NB4 (cell line): ENCODE results near the gene AFF1.

Experiments
- DNase-seq: peaks from one replicate; pipeline ENCODE4 v3.0.0; 2010; ENCODE audit warnings: low read depth
- H3K4me3 ChIP-seq: one replicate; pipeline ENCODE4 v1.5.1; 2011; ENCODE audit warnings: mild to moderate bottlenecking, low read depth, low read length, moderate library complexity
- MYC ChIP-seq: IDR thresholded peaks from 2 replicates; pipeline ENCODE4 v1.6.1; 2011; ENCODE audit warnings: low read depth, low read length
- POLR2A ChIP-seq: IDR thresholded peaks from 2 replicates; pipeline ENCODE4 v1.6.1; 2011; ENCODE audit warnings: mild to moderate bottlenecking; ENCODE audit not compliant: insufficient read length; ENCODE audit errors: extremely low read depth
- TF ChIP-seq, protein P1 (sequence below): IDR thresholded peaks from one replicate; pipeline ENCODE4 v1.5.1; 2012; ENCODE audit warnings: low read depth, low read length
- TF ChIP-seq, protein P2 (sequence below): IDR thresholded peaks from 2 replicates; pipeline ENCODE4 v1.6.1; 2011; ENCODE audit warnings: low read depth, low read length

The AFF1 gene

DNA sequence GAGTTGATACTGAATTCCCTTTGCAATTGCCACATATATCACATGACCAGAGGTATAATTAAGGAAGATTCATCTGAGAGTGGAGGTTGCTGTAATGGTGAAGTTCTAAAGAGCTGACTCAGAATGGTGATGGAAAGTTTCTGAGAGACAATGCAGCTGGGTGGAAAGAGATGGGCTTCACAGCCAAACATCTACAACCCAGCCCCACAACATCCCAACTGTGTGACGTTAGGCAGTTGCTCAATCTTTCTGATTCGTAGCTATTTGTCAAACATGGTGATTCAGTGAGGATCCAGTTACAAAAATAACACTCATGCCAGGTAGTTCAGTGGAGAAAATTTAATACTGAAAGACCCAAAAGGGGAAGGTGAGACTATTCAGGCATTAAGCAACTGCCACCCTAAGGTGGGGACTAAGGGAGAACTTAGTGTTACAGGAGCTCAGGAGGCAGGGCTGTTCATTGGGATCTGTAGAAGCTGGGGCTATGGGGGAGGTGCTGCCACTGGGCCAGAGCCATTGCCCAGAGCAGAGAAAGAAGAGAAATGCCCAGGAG, 6.9 kb upstream of the AFF1 start:
- DNase-seq = peak; percentile 62
- no peak overlapping the region for H3K4me3 ChIP-seq
- TF ChIP-seq, protein P1, sequence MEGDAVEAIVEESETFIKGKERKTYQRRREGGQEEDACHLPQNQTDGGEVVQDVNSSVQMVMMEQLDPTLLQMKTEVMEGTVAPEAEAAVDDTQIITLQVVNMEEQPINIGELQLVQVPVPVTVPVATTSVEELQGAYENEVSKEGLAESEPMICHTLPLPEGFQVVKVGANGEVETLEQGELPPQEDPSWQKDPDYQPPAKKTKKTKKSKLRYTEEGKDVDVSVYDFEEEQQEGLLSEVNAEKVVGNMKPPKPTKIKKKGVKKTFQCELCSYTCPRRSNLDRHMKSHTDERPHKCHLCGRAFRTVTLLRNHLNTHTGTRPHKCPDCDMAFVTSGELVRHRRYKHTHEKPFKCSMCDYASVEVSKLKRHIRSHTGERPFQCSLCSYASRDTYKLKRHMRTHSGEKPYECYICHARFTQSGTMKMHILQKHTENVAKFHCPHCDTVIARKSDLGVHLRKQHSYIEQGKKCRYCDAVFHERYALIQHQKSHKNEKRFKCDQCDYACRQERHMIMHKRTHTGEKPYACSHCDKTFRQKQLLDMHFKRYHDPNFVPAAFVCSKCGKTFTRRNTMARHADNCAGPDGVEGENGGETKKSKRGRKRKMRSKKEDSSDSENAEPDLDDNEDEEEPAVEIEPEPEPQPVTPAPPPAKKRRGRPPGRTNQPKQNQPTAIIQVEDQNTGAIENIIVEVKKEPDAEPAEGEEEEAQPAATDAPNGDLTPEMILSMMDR = no peak

DNA sequence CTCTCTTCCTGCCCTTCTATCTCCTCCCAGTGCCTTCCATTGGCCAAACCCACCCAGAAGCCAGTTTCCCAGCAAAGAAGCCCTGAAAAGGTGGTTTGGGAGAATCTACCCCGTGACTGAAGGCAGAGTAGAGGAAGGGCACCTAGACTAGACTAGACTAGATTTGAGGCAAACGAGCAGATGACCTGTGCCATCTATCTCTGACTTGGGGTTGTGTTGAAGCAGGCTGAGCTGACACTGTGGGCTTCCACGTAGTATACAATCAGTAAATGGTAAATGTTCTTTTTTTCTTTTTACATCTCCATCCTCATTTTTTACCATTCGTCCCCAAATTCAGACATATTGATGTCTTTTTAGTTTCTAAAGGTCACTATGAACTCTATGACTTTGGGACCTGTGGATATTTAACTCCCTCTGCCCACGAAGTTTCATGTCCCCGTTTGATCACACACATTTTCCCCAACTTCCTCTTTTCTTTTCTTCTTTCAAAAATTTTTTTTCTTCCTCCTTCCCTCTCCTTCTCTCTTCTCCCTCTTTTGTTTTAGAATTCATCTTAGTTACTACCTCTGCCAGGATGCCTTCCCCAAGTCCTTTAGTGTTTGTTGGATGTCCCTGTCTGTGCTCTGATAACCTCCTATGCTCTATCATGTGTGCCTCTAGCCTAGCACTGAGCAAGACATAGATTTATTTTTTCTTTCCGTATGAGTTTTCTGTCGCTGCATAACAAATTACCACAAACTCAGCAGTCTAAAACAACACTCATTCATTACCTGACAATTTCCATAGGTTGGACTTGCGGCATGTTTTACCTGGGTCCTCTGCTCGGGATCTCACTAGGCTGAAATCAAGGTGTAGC, 6.2 kb upstream of the AFF1 start:
- no peak overlapping the region for H3K4me3 ChIP-seq
- TF ChIP-seq, protein P1 = no peak
- TF ChIP-seq MYC (no peak), POLR2A (no peak)
- TF ChIP-seq, protein P2, sequence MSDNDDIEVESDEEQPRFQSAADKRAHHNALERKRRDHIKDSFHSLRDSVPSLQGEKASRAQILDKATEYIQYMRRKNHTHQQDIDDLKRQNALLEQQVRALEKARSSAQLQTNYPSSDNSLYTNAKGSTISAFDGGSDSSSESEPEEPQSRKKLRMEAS = no peak
- DNase-seq = peak; percentile 40

DNA sequence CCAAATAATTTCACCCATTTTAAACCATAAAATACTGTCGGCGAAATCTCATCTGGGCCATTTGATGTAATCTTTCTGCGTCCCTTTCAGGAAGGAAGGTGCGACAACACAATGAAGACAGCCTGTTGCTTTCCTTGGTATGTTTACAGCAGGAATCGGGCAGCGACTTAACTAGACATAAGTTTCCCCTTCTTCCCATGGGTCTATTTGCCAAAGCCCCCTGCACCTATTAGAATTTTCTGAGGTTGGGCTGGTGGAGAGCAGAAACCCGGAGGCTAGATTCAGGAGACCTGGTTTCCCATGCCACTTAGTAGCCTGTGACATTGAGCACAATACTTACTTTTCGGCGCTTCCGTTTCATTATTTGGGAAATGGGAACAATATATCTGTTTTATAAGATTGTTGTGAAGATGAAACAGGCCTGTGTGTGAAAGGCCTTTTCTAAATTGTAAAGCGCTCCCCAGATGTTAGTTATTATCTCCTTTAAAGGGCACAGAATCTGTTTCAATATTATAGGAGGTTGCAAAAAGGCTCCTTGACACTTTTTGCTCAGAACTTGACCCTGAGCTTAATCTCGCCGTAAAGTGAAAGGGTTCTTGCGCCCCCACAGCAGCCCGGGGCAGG, 552 bp upstream of the AFF1 start:
- peak; percentile 53 for DNase-seq

DNA sequence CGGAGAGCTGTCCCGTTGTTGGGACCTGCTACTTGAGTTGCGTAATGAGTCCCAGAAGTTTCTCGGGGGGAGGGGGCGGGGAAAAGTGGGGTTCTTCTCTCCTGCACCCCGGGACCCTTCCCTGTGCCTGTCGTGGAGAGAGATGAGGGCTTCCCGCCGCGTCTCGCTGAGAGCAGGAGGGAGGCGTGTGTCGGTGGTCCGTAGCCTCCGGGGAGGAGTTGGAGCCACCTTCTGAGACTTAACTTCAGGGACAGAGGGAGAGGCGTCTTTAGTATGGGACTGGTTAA, 698 bp downstream of the AFF1 start:
- TF ChIP-seq POLR2A = no peak
- TF ChIP-seq MYC = no peak
- TF ChIP-seq, protein P1 = no peak
- TF ChIP-seq, protein P2 = no peak
- no peak for DNase-seq
- H3K4me3 ChIP-seq = peak overlapping the region; percentile 90

More for the DNA sequence above, 552 bp upstream of the AFF1 start:
- TF ChIP-seq, protein P1 = no peak
- TF ChIP-seq, protein P2 = no peak
- no peak for TF ChIP-seq MYC
- no peak for TF ChIP-seq POLR2A
- H3K4me3 ChIP-seq = peak overlapping the region; percentile 88

DNA sequence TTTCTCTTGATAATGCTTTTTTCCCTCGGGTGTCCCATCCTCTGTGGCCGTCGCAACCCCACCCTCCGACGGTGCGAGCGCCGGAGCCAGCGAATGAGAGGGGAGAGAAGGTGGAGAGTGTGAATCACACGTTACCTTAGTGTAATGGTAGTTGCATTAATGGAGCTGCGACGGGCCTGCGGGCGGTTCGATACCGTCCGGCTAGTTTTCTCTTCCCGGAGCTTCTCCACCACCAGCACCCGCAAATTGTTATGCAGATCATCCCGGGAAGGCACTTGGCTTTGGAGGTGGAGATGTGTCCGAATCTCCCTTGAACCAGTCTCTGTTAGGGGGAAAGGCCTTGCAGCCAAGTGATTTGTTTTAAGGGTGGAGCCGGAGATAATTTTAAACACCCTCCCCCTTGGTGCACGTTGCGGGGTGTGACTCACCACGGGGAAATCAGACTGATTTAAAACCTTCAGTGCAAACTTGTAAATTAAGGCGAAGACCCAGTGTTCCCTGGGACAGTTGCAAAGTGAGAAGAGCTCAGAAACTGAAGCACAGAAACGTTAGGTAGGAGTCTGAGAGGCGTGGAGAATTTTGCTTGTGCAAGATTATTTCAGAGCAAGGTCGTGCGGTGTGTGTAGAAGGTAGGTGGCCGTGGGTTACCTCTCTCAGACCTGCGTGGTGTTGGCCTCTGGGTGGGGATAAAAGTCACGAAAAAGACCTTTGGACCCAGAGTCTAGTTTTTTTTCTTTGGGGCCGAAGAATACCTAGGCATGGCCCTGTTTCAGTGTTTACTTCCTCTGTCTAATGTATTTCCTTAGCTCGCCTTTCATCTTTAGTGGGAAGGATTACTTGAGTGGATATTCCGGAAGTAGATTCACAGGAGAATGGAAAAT, 1.3 kb downstream of the AFF1 start:
- TF ChIP-seq, protein P2 = peak; percentile 59; the same call in 1 of the 2 replicates
- TF ChIP-seq MYC = peak; percentile 46
- TF ChIP-seq, protein P1 = no peak

More for the DNA sequence above, 1.3 kb downstream of the AFF1 start:
- peak overlapping the region; percentile 90 for H3K4me3 ChIP-seq
- peak; percentile 91 for DNase-seq
